Neural cell (in vitro differentiated cells): ENCODE results near the gene CACNA1B. TPM values are rescaled to one million over a fixed set of nuclear protein-coding genes. Genes with fewer than 3 reads are reported as not detected.

Experiments
- H2AFZ ChIP-seq: fragments of 200-600, 300-800 bp; sonication (generic), shearing (Covaris generic); 2 replicates; pipeline ENCODE4 v1.6.0; 2014; ENCODE audit warnings: low read depth, mild to moderate bottlenecking, antibody characterized with exemption, low read length, moderate library complexity
- H3F3A ChIP-seq: fragments of 200-600 bp; shearing (Covaris generic); 2 replicates; pipeline ENCODE4 v1.6.1; 2016; ENCODE audit warnings: mild to moderate bottlenecking, moderate library complexity, mixed read lengths, antibody characterized with exemption, low read length; ENCODE audit not compliant: insufficient read depth, poor library complexity, severe bottlenecking
- H3K27ac ChIP-seq: fragments of 200-600, 300-800 bp; sonication (generic), shearing (Covaris generic); 2 replicates; pipeline ENCODE4 v1.5.1; 2014; ENCODE audit warnings: mild to moderate bottlenecking, low read length, moderate library complexity
- H3K27me3 ChIP-seq: fragments of 300-800, 200-600 bp; sonication (generic), shearing (Covaris generic); 2 replicates; pipeline ENCODE4 v1.6.0; 2014; ENCODE audit warnings: mild to moderate bottlenecking, low read depth, low read length, moderate library complexity; ENCODE audit not compliant: insufficient read depth
- H3K36me3 ChIP-seq: fragments of 300-800, 200-600 bp; sonication (generic), shearing (Covaris generic); 2 replicates; pipeline ENCODE4 v1.5.1; 2014; ENCODE audit warnings: mild to moderate bottlenecking, antibody characterized with exemption, low read length, moderate library complexity; ENCODE audit not compliant: insufficient read depth
- H3K4me2 ChIP-seq: fragments of 300-800, 200-600 bp; sonication (generic), shearing (Covaris generic); 2 replicates; pipeline ENCODE4 v1.6.0; 2014; ENCODE audit warnings: mild to moderate bottlenecking, low read length
- H3K4me3 ChIP-seq: fragments of 300-800, 200-600 bp; sonication (generic), shearing (Covaris generic); 2 replicates; pipeline ENCODE4 v1.5.1; 2014; ENCODE audit warnings: mild to moderate bottlenecking, low read length, moderate library complexity
- H3K79me2 ChIP-seq: fragments of 200-600 bp; shearing (Covaris generic); replicated peaks from 2 replicates; pipeline ENCODE4 v1.6.0; 2014; ENCODE audit warnings: mild to moderate bottlenecking, low read length, moderate library complexity; ENCODE audit not compliant: insufficient read depth
- H3K9ac ChIP-seq: fragments of 300-800, 200-600 bp; sonication (generic), shearing (Covaris generic); 2 replicates; pipeline ENCODE4 v1.6.1; 2016; ENCODE audit warnings: mild to moderate bottlenecking, low read length, mixed read lengths
- H3K9me2 ChIP-seq: fragments of 200-600 bp; shearing (Covaris generic); 2 replicates; pipeline ENCODE4 v1.6.1; 2016; ENCODE audit warnings: mild to moderate bottlenecking, low read length, mixed read lengths; ENCODE audit not compliant: insufficient read depth
- H3K9me3 ChIP-seq: fragments of 200-600, 300-800 bp; sonication (generic), shearing (Covaris generic); 2 replicates; pipeline ENCODE4 v1.6.1; 2016; ENCODE audit warnings: mild to moderate bottlenecking, mixed run types, low read length, moderate library complexity, mixed read lengths
- H4K20me1 ChIP-seq: fragments of 200-600 bp; shearing (Covaris generic); 2 replicates; pipeline ENCODE4 v1.6.1; 2016; ENCODE audit warnings: mild to moderate bottlenecking, mixed run types; ENCODE audit not compliant: insufficient read depth
- CTCF ChIP-seq: fragments of 450-650 bp; IDR thresholded peaks from 2 replicates; pipeline ENCODE4 v1.5.1; 2014; ENCODE audit warnings: antibody characterized with exemption, mild to moderate bottlenecking, moderate library complexity; ENCODE audit not compliant: poor library complexity, severe bottlenecking
- EP300 ChIP-seq: fragments of 450-650 bp; conservative IDR thresholded peaks from 2 replicates; pipeline ENCODE4 v1.6.1; 2014; ENCODE audit warnings: antibody characterized with exemption, mild to moderate bottlenecking, moderate library complexity; ENCODE audit not compliant: poor library complexity, severe bottlenecking
- EZH2 ChIP-seq: fragments of 200-600, 300-800 bp; shearing (Covaris generic), sonication (generic); IDR thresholded peaks from 2 replicates; pipeline ENCODE4 v1.6.1; 2014; ENCODE audit warnings: antibody characterized with exemption, low read length, borderline replicate concordance, mild to moderate bottlenecking; ENCODE audit not compliant: insufficient read depth, poor library complexity, severe bottlenecking
- MXI1 ChIP-seq: fragments of 450-650 bp; conservative IDR thresholded peaks from 2 replicates; pipeline ENCODE4 v1.6.1; 2014; ENCODE audit warnings: antibody characterized with exemption, mild to moderate bottlenecking; ENCODE audit not compliant: poor library complexity, severe bottlenecking
- POLR2AphosphoS5 ChIP-seq: IDR thresholded peaks from 2 replicates; pipeline ENCODE4 v1.6.1; 2012
- RAD21 ChIP-seq: fragments of 450-650 bp; conservative IDR thresholded peaks from 2 replicates; pipeline ENCODE4 v1.6.1; 2014; ENCODE audit warnings: antibody characterized with exemption, mild to moderate bottlenecking, moderate library complexity
- REST ChIP-seq: IDR thresholded peaks from 2 replicates; pipeline ENCODE4 v1.6.1; 2012; ENCODE audit warnings: borderline replicate concordance
- SMC3 ChIP-seq: fragments of 450-650 bp; conservative IDR thresholded peaks from 2 replicates; pipeline ENCODE4 v1.6.1; 2014; ENCODE audit warnings: antibody characterized with exemption, mild to moderate bottlenecking, moderate library complexity; ENCODE audit not compliant: poor library complexity
- TAF1 ChIP-seq: IDR thresholded peaks from 2 replicates; pipeline ENCODE4 v1.6.1; 2012; ENCODE audit warnings: low read depth
- polyA plus RNA-seq: library from polyadenylated mRNA; depleted of rRNA; stranded (reverse); fragments of >200 nt; gene quantifications from 2 replicates; pipeline ENCODE4 v1.2.3, GENCODE V29; 2014

CACNA1B gene
- polyA plus RNA-seq, 1 donor from 2014 or later = 5.8 TPM

DNA sequence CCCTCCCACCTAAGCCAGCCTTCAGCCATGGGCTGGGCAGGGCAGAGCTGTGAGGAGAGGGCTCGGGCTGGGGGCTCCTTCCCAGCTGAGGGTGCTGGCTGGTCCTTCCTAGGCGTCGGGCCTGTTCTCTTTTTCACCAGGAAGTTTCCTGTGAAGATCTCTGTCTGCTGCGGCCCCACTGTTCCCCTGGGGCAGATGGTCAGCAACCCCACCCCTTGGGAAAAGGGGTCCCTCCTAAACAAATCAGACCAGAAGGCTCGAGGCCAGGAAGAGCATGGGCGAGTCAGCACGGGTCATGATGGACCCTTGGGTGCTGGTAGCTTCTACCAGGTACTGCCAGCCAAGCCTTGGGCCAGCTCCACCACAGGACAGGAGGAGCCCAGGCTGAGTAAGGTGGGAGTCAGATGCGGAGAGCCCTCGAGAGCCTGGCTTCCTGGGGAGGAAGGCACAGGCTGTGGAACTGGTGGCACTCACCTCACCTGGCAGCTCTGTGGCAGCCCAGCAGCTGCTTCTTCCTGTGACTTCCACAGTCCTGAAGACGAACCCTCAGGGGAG, 3.5 kb downstream of the CACNA1B start:
- Histone ChIP-seq H3K4me3 (no peak overlapping the region), H3K27ac (no peak overlapping the region), H3K4me2 (no peak overlapping the region), H3K9me3 (no peaks in the 10 kb centered on the region), H3K9me2 (no peaks in the 10 kb centered on the region), H3K79me2 (no peaks in the 10 kb centered on the region), H2AFZ (no peak overlapping the region), H3K9ac (no peak overlapping the region), H4K20me1 (no peaks in the 10 kb centered on the region), H3K27me3 (no peaks in the 10 kb centered on the region), H3F3A (no peaks in the 10 kb centered on the region), H3K36me3 (no peaks in the 10 kb centered on the region)
- TF ChIP-seq EP300 (no peak), SMC3 (no peak), POLR2AphosphoS5 (no peak), MXI1 (no peak), EZH2 (no peak), REST (no peak), TAF1 (no peak), RAD21 (no peak), CTCF (no peak)

DNA sequence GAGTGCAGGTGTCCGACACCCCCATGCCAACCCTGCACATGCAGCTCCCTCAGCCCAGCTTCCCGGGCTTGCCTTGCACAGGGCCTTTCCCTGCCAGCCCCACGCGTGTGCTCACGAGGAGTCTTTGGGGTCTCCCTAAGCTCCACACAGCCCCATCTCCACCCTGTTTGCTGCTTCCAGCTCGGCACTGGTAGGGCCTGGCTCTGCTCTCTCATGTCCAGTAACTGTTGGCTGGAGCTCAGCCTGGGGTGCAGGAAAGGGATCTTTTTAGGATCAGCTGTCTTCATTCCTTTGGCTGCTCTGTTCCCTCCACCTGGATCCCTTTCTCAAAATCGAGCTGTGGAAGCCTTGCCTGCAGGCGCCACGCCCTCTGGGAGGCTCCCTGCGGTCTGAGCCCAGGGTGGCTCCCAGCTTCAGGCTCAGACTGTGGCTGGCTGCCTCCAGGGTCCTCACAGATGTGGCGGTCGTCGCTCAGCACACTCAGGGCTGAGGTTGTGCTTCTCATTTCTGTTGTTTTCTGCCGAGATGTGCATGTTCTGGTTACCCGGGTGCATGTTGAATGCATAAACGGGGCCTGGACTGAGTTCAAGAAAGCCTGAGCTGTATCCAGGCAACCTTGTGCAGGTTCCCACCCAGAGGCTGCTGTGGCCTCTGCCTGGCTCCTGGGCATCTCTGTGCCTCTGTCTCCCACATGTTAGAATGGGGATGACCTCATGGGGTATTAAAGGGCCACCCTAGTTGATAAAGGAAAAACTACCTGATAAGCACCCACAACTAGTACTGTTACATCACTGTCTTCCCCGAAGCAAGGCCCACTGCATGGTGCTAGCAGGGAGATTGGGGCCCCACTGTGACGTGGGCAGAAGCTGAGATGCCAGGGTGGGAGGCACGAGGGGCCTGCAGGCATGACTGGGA, 4.3 kb downstream of the CACNA1B start:
- no peak overlapping the region for H3K9ac ChIP-seq
- no peaks in the 10 kb centered on the region for H3K9me3 ChIP-seq
- no peaks in the 10 kb centered on the region for H3K27me3 ChIP-seq
- no peak overlapping the region for H3K27ac ChIP-seq
- H3K79me2 ChIP-seq = no peaks in the 10 kb centered on the region
- no peak overlapping the region for H3K4me2 ChIP-seq
- no peaks in the 10 kb centered on the region for H4K20me1 ChIP-seq
- H3F3A ChIP-seq = no peaks in the 10 kb centered on the region
- TF ChIP-seq POLR2AphosphoS5 (no peak), SMC3 (no peak), MXI1 (no peak), TAF1 (no peak), RAD21 (no peak), REST (no peak), CTCF (no peak), EP300 (no peak), EZH2 (no peak)
- no peaks in the 10 kb centered on the region for H3K9me2 ChIP-seq
- H2AFZ ChIP-seq = no peak overlapping the region
- no peak overlapping the region for H3K4me3 ChIP-seq
- no peaks in the 10 kb centered on the region for H3K36me3 ChIP-seq
